Ascending aorta (tissue), 2 donors: Measurements from ENCODE around the gene CDH9. TPM values are rescaled to one million over a fixed set of nuclear protein-coding genes. Genes with fewer than 3 reads are reported as not detected.

Experiments
- DNase-seq, 2 donors: peaks; one replicate each; pipeline ENCODE4 v3.0.0-alpha.2; 2019; ENCODE audit warnings: low spot score in 2 of 2
- H3K27ac ChIP-seq, 2 donors: fragments of 200-600 bp; sonication (generic); one replicate each; pipeline ENCODE4 v1.5.1; 2016 to 2017; ENCODE audit warnings: mild to moderate bottlenecking in 1 of 2
- H3K27me3 ChIP-seq: fragments of 200-600 bp; sonication (generic); one replicate; pipeline ENCODE4 v1.5.1; 2017
- H3K36me3 ChIP-seq, 2 donors: fragments of 200-600 bp; sonication (generic); one replicate each; pipeline ENCODE4 v1.5.1; 2016
- H3K4me1 ChIP-seq, 2 donors: fragments of 200-600 bp; sonication (generic); one replicate each; pipeline ENCODE4 v1.5.1; 2016 to 2017; ENCODE audit warnings: mild to moderate bottlenecking in 1 of 2
- H3K4me3 ChIP-seq, 2 donors: fragments of 200-600 bp; sonication (generic); one replicate each; pipeline ENCODE4 v1.5.1; 2016 to 2017; ENCODE audit warnings: mild to moderate bottlenecking in 1 of 2
- H3K9me3 ChIP-seq, 2 donors: fragments of 200-600 bp; sonication (generic); one replicate each; pipeline ENCODE4 v1.5.1; 2016
- CTCF ChIP-seq, 3 experiments: fragments of 200-600 bp in 2 of 3; fragments of 450-650 bp in 1 of 3; sonication (generic) in 2 of 3; IDR thresholded peaks; one replicate each; pipeline ENCODE4 v1.5.1; 2016 to 2019; ENCODE audit warnings: antibody characterized with exemption in 3 of 3, mild to moderate bottlenecking in 1 of 3, moderate library complexity in 1 of 3
- intact Hi-C: fragments of 100-400 bp; cut with DNase I; formaldehyde crosslinking; loops from one replicate; pipeline ENCODE4 v1.15.1; 2023
- total RNA-seq: library from RNA; depleted of rRNA; stranded (reverse); fragments of >200 nt; gene quantifications from one replicate; pipeline ENCODE4 v1.1.0, GENCODE V29; 2016

Gene CDH9
- total RNA-seq, 1 donor from 2014 or later = not detected

- no peaks in the 10 kb centered on the region for H3K36me3 ChIP-seq
- H3K4me3 ChIP-seq = no peak overlapping the region
- no peak for DNase-seq
- intact Hi-C loops = no loop called here
- TF ChIP-seq CTCF (IDR thresholded peaks at IDR 0.05) = no peak
- H3K27me3 ChIP-seq = no peaks in the 10 kb centered on the region
- no peak overlapping the region for H3K27ac ChIP-seq
- H3K9me3 ChIP-seq = no peaks in the 10 kb centered on the region
- no peaks in the 10 kb centered on the region for H3K4me1 ChIP-seq
These were observed 116.9 kb downstream of the CDH9 start for GRCh38 chr5:26921439-26921838.

GRCh38 chr5:26903469-26903868, 134.9 kb downstream of the CDH9 start:
- H3K9me3 ChIP-seq = no peaks in the 10 kb centered on the region
- no peaks in the 10 kb centered on the region for H3K4me1 ChIP-seq
- H3K27ac ChIP-seq = no peak overlapping the region
- no peak for TF ChIP-seq CTCF (IDR thresholded peaks at IDR 0.05)
- intact Hi-C loops = no loop called here
- no peaks in the 10 kb centered on the region for H3K36me3 ChIP-seq
- no peaks in the 10 kb centered on the region for H3K27me3 ChIP-seq
- H3K4me3 ChIP-seq = no peak overlapping the region
- DNase-seq = no peak

- H3K27me3 ChIP-seq = no peaks in the 10 kb centered on the region
- intact Hi-C loops = no loop called here
- H3K4me3 ChIP-seq = no peak overlapping the region
- H3K36me3 ChIP-seq = no peaks in the 10 kb centered on the region
- DNase-seq = no peak
- no peaks in the 10 kb centered on the region for H3K9me3 ChIP-seq
- H3K27ac ChIP-seq = no peak overlapping the region
- no peak for TF ChIP-seq CTCF (IDR thresholded peaks at IDR 0.05)
- H3K4me1 ChIP-seq = no peaks in the 10 kb centered on the region
These were observed 143.6 kb downstream of the CDH9 start for GRCh38 chr5:26894719-26895263.

- no peak for DNase-seq
- Histone ChIP-seq H3K4me3 (no peak overlapping the region), H3K4me1 (no peaks in the 10 kb centered on the region), H3K27ac (no peak overlapping the region), H3K36me3 (no peaks in the 10 kb centered on the region), H3K9me3 (no peaks in the 10 kb centered on the region), H3K27me3 (no peaks in the 10 kb centered on the region)
- intact Hi-C loops = no loop called here
- TF ChIP-seq CTCF (IDR thresholded peaks at IDR 0.05) = no peak
These were observed 145.3 kb downstream of the CDH9 start for GRCh38 chr5:26893078-26893477.

GRCh38 chr5:26889815-26890214, 148.6 kb downstream of the CDH9 start:
- Histone ChIP-seq H3K27me3 (no peaks in the 10 kb centered on the region), H3K27ac (no peak overlapping the region), H3K4me3 (no peak overlapping the region), H3K4me1 (no peaks in the 10 kb centered on the region), H3K9me3 (no peaks in the 10 kb centered on the region), H3K36me3 (no peaks in the 10 kb centered on the region)
- DNase-seq = no peak
- intact Hi-C loops = no loop called here
- TF ChIP-seq CTCF (IDR thresholded peaks at IDR 0.05) = no peak

GRCh38 chr5:26884481-26884880, 153.9 kb downstream of the CDH9 start:
- no peaks in the 10 kb centered on the region for H3K4me1 ChIP-seq
- no peaks in the 10 kb centered on the region for H3K9me3 ChIP-seq
- H3K36me3 ChIP-seq = no peaks in the 10 kb centered on the region
- TF ChIP-seq CTCF (IDR thresholded peaks at IDR 0.05) = no peak
- no peak for DNase-seq
- intact Hi-C loops = no loop called here
- H3K4me3 ChIP-seq = no peak overlapping the region
- H3K27ac ChIP-seq = no peak overlapping the region
- H3K27me3 ChIP-seq = no peaks in the 10 kb centered on the region
